ENCODE results near the gene EPB41L1.

The EPB41L1 gene

DNA sequence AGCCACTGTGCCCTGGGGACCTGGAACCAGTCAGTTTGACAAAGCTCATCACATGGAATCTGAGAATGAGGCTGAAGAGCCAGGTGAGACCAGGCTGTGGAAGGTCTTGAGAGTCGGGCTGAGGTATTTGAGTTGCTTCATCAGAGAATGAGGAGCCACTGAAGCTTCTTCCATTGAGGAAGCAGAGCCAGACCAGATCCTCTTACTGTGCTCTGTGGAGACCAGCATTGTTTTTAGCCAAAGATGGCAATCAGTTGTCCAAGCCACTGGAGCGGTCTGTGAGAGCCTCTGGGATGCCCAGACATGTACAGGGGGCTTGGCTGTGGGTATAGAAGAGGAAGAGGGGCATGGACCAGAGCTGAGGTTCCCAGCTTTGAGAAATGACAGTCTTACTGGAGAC lies 6.1 kb upstream of the EPB41L1 start:
- Histone ChIP-seq H3K27ac (ENCODE audit: low read length) (no peak overlapping the region), H3K36me3 (ENCODE audit: insufficient read depth, low read length) (no peaks in the 10 kb centered on the region), H3K27me3 (ENCODE audit: insufficient read depth, low read length, poor library complexity) (peaks cover 16% of the 10 kb centered on the region), H4K20me1 (ENCODE audit: insufficient read depth, low read length) (no peaks in the 10 kb centered on the region), H3K79me2 (ENCODE audit: insufficient read depth, low read length) (no peaks in the 10 kb centered on the region), H3K4me1 (ENCODE audit: insufficient read depth, low read length) (no peaks in the 10 kb centered on the region), H3K9ac (ENCODE audit: low read depth, low read length) (no peak overlapping the region), H3K9me3 (ENCODE audit: insufficient read depth, low read length, severe bottlenecking) (no peaks in the 10 kb centered on the region), H2AFZ (ENCODE audit: low read depth, low read length) (no peak overlapping the region), H3K4me2 (ENCODE audit: insufficient read depth, low read length) (no peak overlapping the region), H3K4me3 (ENCODE audit: low read depth in 1 of 2, low read length in 2 of 2) (no peak overlapping the region)
- DNase-seq (no peak), ATAC-seq (ENCODE audit: insufficient read depth, low read depth) (no peak)
- TF ChIP-seq EZH2 (IDR thresholded peaks at IDR 0.05; ENCODE audit: borderline replicate concordance, low read depth, low read length, severe bottlenecking) (no peak), CTCF (IDR thresholded peaks at IDR 0.05; ENCODE audit: borderline replicate concordance, extremely low read depth, low read length, poor library complexity, severe bottlenecking) (no peak)

GRCh38 chr20:36149012-36149411 lies 5.5 kb upstream of the EPB41L1 start:
- H3K4me2 ChIP-seq (ENCODE audit: insufficient read depth, low read length): no peak overlapping the region
- H3K27me3 ChIP-seq (ENCODE audit: insufficient read depth, low read length, poor library complexity): peaks cover 16% of the 10 kb centered on the region
- ATAC-seq (ENCODE audit: insufficient read depth, low read depth) (no peak), DNase-seq (no peak)
- H3K4me3 ChIP-seq (ENCODE audit: low read depth in 1 of 2, low read length in 2 of 2): no peak overlapping the region
- H3K27ac ChIP-seq (ENCODE audit: low read length): no peak overlapping the region
- H3K9ac ChIP-seq (ENCODE audit: low read depth, low read length): no peak overlapping the region
- no peak overlapping the region for H2AFZ ChIP-seq (ENCODE audit: low read depth, low read length)
- H3K36me3 ChIP-seq (ENCODE audit: insufficient read depth, low read length): no peaks in the 10 kb centered on the region
- no peaks in the 10 kb centered on the region for H3K9me3 ChIP-seq (ENCODE audit: insufficient read depth, low read length, severe bottlenecking)
- no peaks in the 10 kb centered on the region for H3K79me2 ChIP-seq (ENCODE audit: insufficient read depth, low read length)
- TF ChIP-seq CTCF (IDR thresholded peaks at IDR 0.05; ENCODE audit: borderline replicate concordance, extremely low read depth, low read length, poor library complexity, severe bottlenecking) (no peak), EZH2 (IDR thresholded peaks at IDR 0.05; ENCODE audit: borderline replicate concordance, low read depth, low read length, severe bottlenecking) (no peak)
- H3K4me1 ChIP-seq (ENCODE audit: insufficient read depth, low read length): no peaks in the 10 kb centered on the region
- no peaks in the 10 kb centered on the region for H4K20me1 ChIP-seq (ENCODE audit: insufficient read depth, low read length)

- H3K4me1 ChIP-seq (ENCODE audit: insufficient read depth, low read length): no peaks in the 10 kb centered on the region
- no peak overlapping the region for H2AFZ ChIP-seq (ENCODE audit: low read depth, low read length)
- DNase-seq (no peak), ATAC-seq (ENCODE audit: insufficient read depth, low read depth) (no peak)
- H3K9me3 ChIP-seq (ENCODE audit: insufficient read depth, low read length, severe bottlenecking): no peaks in the 10 kb centered on the region
- no peak overlapping the region for H3K27ac ChIP-seq (ENCODE audit: low read length)
- H4K20me1 ChIP-seq (ENCODE audit: insufficient read depth, low read length): no peaks in the 10 kb centered on the region
- H3K36me3 ChIP-seq (ENCODE audit: insufficient read depth, low read length): no peaks in the 10 kb centered on the region
- H3K4me2 ChIP-seq (ENCODE audit: insufficient read depth, low read length): no peak overlapping the region
- no peak overlapping the region for H3K9ac ChIP-seq (ENCODE audit: low read depth, low read length)
- peaks cover 16% of the 10 kb centered on the region for H3K27me3 ChIP-seq (ENCODE audit: insufficient read depth, low read length, poor library complexity)
- no peak overlapping the region for H3K4me3 ChIP-seq (ENCODE audit: low read depth in 1 of 2, low read length in 2 of 2)
- H3K79me2 ChIP-seq (ENCODE audit: insufficient read depth, low read length): no peaks in the 10 kb centered on the region
- no peak for TF ChIP-seq CTCF (IDR thresholded peaks at IDR 0.05; ENCODE audit: borderline replicate concordance, extremely low read depth, low read length, poor library complexity, severe bottlenecking)
- TF ChIP-seq EZH2 (IDR thresholded peaks at IDR 0.05; ENCODE audit: borderline replicate concordance, low read depth, low read length, severe bottlenecking): no peak
Measured at GRCh38 chr20:36149469-36149868, 5.1 kb upstream of the EPB41L1 start.

DNA sequence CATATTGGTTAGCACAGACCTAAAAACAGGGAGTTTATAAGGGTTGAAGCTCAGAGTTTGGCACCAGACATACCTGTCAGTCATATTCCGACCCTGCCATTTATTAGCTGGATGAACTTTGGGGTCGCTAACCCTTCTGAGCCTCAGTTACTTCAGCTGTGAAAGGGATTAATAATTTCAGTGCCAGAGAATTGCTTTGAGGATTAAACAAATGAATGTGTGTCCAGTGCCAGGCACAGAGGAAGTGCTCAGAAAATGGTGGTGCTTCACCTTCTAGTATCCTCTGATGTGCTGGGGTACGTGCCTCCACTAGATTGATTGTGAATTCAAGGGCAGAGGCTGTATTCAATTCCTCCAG lies 4.1 kb upstream of the EPB41L1 start:
- Histone ChIP-seq H3K4me1 (ENCODE audit: insufficient read depth, low read length) (no peaks in the 10 kb centered on the region), H3K4me3 (ENCODE audit: low read depth in 1 of 2, low read length in 2 of 2) (no peak overlapping the region), H2AFZ (ENCODE audit: low read depth, low read length) (no peak overlapping the region), H3K9me3 (ENCODE audit: insufficient read depth, low read length, severe bottlenecking) (no peaks in the 10 kb centered on the region), H3K9ac (ENCODE audit: low read depth, low read length) (no peak overlapping the region), H3K79me2 (ENCODE audit: insufficient read depth, low read length) (no peaks in the 10 kb centered on the region), H3K27ac (ENCODE audit: low read length) (no peak overlapping the region), H3K36me3 (ENCODE audit: insufficient read depth, low read length) (no peaks in the 10 kb centered on the region), H4K20me1 (ENCODE audit: insufficient read depth, low read length) (no peaks in the 10 kb centered on the region), H3K27me3 (ENCODE audit: insufficient read depth, low read length, poor library complexity) (peaks cover 16% of the 10 kb centered on the region), H3K4me2 (ENCODE audit: insufficient read depth, low read length) (no peak overlapping the region)
- TF ChIP-seq CTCF (IDR thresholded peaks at IDR 0.05; ENCODE audit: borderline replicate concordance, extremely low read depth, low read length, poor library complexity, severe bottlenecking) (no peak), EZH2 (IDR thresholded peaks at IDR 0.05; ENCODE audit: borderline replicate concordance, low read depth, low read length, severe bottlenecking) (no peak)
- ATAC-seq (ENCODE audit: insufficient read depth, low read depth) (no peak), DNase-seq (no peak)

Data from DND-41 (cell line).